Measurements from ENCODE around the gene GRM2.

Gene GRM2

DNA sequence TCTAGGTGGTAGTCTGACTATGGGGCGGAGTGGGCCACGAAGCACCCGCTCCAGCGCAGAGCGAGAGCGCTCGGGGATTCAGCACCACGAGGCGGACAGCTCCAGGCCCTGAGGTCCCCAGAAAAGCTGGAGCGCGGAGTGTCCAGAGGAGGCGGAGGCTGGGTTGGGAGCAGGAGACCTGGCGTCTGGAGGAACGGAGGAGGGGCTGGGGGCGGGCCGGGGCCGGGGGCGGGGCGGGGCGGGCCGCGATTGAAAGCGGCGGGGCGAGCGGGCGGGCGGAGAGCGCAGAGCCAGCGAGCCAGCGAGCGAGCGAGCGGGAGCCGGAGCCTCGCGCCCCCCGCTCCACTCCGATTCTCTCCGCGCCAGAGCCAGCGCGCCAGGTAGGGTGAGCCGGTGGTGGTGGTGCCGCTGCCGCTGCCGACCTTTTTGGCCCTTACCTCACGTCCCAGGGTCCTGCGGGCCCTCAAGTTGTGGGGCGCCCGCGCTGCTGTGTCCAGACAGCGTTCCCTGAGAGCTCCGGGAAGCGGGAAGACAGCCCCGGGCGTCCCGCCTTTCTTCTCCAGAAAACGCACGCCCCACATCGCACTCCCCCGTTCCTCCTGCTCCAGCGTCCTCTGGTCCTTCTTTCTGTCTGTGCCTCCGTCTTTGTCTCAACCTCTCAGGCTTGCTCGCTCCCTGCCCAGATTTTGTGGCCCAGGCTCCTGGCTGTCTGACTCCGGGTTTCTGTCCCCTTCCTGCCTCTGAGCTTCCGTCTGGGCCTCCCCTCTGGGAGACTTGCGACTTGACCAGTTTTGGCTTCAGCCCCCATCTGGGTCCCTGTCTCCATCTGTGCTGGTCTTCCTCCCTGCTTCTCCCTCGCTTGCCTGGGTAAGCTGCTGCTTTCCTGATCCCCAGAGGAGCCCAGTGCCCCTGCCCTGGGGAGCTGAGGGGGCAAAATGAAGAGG lies at the start of gene GRM2:
Gene GRM2, plus strand, starts transcription at position 281 of the 944 bp plus-strand sequence. CDS start 1,916 bp downstream, outside the sequence.
- 0 out of 2 replicates have a peak within 1 kb of the TSS, but pooled peaks have one; percentile 4 for H3K27ac ChIP-seq
- TF ChIP-seq CTCF (IDR thresholded peaks at IDR 0.05) (no peak), ZFX (IDR thresholded peaks at IDR 0.05; ENCODE audit: borderline replicate concordance) (no peak)

DNA sequence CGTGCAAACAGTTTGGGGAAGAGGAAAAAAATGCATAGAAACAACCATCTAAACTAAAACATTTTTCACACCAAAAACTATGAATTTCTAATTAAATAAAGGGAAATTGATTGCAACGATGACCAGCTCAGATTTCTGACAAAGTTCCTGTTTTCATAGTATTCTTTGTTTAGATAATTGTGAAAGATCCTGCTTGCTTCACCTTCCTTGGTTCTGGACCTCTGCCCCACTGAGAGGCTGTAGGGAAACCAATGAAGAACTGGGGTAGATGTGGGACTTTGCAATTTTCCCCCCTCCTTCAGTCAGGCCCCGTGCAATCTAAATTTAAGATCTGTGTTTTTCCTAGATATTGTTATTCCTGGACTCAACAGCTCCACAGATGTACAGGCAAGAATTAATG lies 49.6 kb upstream of the GRM2 start:
- H3K27ac ChIP-seq, result no peak overlapping the region
- TF ChIP-seq ZFX (IDR thresholded peaks at IDR 0.05; ENCODE audit: borderline replicate concordance), result no peak
- no peak for TF ChIP-seq CTCF (IDR thresholded peaks at IDR 0.05)

DNA sequence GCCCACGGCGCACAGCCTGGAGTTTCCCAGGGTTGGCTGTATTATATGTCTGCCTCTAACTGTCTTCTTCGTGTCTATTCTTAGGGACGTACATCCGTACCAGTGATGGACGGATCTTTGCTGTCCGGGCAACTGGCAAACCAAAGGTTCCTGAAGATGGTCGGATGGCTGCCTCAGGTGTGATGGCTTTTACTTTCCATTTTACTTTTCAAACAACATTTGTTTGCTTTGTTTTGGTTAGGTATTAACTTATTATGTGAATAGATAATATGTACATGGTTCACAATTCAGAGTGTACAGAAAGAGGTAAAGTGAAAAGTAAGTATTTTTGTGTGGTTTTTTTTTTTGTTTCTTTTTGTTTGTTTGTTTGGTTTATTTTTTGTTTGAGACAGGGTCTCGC lies 46.9 kb upstream of the GRM2 start:
- no peak overlapping the region for H3K27ac ChIP-seq
- TF ChIP-seq CTCF (IDR thresholded peaks at IDR 0.05), result no peak
- no peak for TF ChIP-seq ZFX (IDR thresholded peaks at IDR 0.05; ENCODE audit: borderline replicate concordance)

DNA sequence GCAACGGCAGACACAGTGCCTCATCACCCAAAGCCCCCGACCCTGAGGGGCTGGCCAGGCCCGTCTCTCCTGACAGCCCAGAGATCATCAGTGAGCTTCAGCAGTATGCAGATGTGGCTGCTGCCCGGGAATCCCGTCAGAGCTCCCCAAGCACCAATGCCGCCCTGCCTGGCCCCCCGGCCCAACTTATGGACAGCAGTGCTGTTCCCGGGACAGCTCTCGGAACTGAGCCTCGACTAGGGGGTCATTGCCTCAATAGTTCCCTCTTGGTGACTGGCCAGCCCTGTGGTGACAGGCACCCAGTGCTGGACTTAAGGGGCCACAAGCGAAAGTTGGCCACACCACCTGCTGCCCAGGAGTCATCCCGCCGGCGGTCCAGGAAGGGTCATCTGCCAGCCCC lies 44.4 kb upstream of the GRM2 start:
- H3K27ac ChIP-seq, result no peak overlapping the region
- TF ChIP-seq ZFX (IDR thresholded peaks at IDR 0.05; ENCODE audit: borderline replicate concordance) (no peak), CTCF (IDR thresholded peaks at IDR 0.05) (no peak)

DNA sequence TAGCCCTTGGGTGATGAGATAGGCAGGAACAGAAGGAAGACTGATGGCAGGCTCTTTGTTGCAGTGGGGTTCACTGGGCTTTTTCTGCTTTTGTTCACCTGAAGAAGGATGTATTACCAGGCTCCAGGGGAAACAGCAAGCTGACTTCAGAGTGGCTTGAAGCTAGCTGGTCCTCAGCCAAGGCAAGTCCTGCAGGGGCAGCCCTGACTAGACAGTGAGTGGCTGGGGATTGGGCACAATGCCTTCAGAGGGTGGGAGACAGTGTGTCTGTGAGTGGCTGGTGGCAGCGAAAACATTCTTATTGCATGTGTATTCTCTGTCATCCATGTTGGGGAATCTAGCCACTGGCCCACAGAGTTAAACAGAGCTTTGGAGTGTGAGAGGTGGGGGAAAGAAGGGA lies 38.1 kb upstream of the GRM2 start:
- no peak for TF ChIP-seq ZFX (IDR thresholded peaks at IDR 0.05; ENCODE audit: borderline replicate concordance)
- TF ChIP-seq CTCF (IDR thresholded peaks at IDR 0.05), result no peak
- peak overlapping the region; percentile 95 for H3K27ac ChIP-seq

- TF ChIP-seq ZFX (IDR thresholded peaks at IDR 0.05; ENCODE audit: borderline replicate concordance) (no peak), CTCF (IDR thresholded peaks at IDR 0.05) (peak; percentile 97)
- H3K27ac ChIP-seq, result peak overlapping the region; percentile 95
Observed at GRCh38 chr3:51669241-51670052, 37.4 kb upstream of the GRM2 start.

Measured in 22Rv1 (cell line).